Stomach (tissue), 4 donors: ENCODE data around the gene ANGPTL4.

Source experiments
- EP300 ChIP-seq: sonication (generic); formaldehyde crosslinking; IDR thresholded peaks from one replicate; pipeline ENCODE4 v1.6.1; 2017; ENCODE audit warnings: antibody characterized with exemption
- POLR2A ChIP-seq, 4 donors: fragments of 450-650 bp; IDR thresholded peaks; one replicate each; pipeline ENCODE4 v1.6.1; 2016; ENCODE audit warnings: antibody characterized with exemption in 4 of 4, control low read depth in 2 of 4, mild to moderate bottlenecking in 1 of 4, moderate library complexity in 1 of 4
- POLR2AphosphoS5 ChIP-seq, 3 donors: sonication (generic); formaldehyde crosslinking; IDR thresholded peaks; one replicate each; pipeline ENCODE4 v1.6.1; 2016; ENCODE audit warnings: antibody characterized with exemption in 3 of 3
- TF ChIP-seq, protein P1 (sequence below), 7 experiments: fragments of 450-650 bp in 4 of 7; fragments of 200-600 bp in 3 of 7; sonication (generic) in 3 of 7; IDR thresholded peaks; one replicate each; pipeline ENCODE4 v1.5.1; 2016 to 2019; ENCODE audit warnings: antibody characterized with exemption in 7 of 7, control low read depth in 2 of 7, mild to moderate bottlenecking in 1 of 7

GRCh38 chr19:8387688-8388611, 24.0 kb downstream of the ANGPTL4 start:
- TF ChIP-seq, protein P1, sequence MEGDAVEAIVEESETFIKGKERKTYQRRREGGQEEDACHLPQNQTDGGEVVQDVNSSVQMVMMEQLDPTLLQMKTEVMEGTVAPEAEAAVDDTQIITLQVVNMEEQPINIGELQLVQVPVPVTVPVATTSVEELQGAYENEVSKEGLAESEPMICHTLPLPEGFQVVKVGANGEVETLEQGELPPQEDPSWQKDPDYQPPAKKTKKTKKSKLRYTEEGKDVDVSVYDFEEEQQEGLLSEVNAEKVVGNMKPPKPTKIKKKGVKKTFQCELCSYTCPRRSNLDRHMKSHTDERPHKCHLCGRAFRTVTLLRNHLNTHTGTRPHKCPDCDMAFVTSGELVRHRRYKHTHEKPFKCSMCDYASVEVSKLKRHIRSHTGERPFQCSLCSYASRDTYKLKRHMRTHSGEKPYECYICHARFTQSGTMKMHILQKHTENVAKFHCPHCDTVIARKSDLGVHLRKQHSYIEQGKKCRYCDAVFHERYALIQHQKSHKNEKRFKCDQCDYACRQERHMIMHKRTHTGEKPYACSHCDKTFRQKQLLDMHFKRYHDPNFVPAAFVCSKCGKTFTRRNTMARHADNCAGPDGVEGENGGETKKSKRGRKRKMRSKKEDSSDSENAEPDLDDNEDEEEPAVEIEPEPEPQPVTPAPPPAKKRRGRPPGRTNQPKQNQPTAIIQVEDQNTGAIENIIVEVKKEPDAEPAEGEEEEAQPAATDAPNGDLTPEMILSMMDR (IDR thresholded peaks at IDR 0.05), result no peak
- no peak for TF ChIP-seq POLR2A (IDR thresholded peaks at IDR 0.05)
- peak in 1 of 3 donors; percentile 5 for TF ChIP-seq POLR2AphosphoS5 (IDR thresholded peaks at IDR 0.05)
- TF ChIP-seq EP300, result no peak
